Measurements from ENCODE around the gene SMIM28. TPM values are rescaled to one million over a fixed set of nuclear protein-coding genes. Genes with fewer than 3 reads are reported as not detected.
A peak's percentile ranks its signal among the peaks of the same experiment; 100 is the strongest.

SMIM28 gene
- polyA plus RNA-seq, 5 donors = not detected

- no peak for DNase-seq
Observed at GRCh38 chr6:138372711-138373463, 4.8 kb upstream of the SMIM28 start.

DNA sequence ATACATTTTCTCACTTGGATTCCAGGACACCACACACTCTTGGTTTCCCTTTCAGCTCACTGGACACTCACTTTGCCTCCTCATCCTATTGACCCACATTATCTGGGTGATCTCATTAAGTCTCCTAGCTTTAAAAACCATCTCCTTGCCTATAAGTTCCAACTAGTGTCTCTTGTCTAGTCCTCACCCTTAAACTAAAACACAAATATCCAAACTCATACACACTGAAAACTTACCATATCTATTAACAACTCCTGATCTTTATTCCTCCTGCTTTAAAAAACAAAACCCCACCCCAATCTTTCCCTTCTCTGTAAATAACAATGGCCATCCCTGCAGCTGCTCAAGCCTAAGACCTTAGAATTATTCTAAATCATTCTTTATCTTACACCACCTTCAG, 3.5 kb upstream of the SMIM28 start:
- no peak for DNase-seq

DNA sequence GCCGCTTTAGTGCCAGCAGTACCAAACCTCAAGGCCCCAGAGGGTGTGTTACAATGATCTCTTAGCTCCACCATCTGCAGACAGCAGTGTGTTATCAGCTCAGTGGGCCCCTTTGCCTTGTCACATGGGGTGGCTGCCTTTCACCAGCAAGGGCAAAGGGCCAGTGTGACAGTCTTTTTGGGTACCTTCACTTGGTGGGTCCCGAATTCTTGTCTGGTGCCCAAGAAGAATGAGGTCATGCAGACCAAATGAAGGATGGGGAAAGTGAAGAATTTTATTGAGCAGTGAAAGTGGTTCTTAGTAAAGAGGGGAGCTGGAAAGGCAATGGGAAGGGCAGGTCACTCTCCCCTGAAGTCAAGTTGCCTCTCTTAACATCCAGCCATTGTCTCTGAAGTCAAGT, 2.9 kb upstream of the SMIM28 start:
- no peak for DNase-seq

DNA sequence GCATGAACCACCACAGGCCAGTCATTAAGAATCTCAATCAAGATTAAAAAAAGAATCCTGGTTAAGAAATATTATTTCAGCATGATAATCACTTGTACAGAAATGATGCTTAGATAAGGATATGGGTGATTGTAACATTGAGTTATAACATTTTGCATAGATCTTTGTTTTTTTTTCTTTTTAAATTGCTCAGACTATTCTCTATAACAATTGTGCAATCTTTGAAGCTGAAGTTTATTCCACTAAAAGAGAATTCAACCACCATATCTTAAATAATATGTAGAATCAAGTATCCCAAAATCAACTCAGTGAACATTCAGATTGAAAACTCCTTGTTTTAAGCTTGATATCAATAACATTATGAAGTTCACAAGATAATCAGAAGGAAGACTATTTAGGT, 663 bp upstream of the SMIM28 start:
- DNase-seq = no peak

DNA sequence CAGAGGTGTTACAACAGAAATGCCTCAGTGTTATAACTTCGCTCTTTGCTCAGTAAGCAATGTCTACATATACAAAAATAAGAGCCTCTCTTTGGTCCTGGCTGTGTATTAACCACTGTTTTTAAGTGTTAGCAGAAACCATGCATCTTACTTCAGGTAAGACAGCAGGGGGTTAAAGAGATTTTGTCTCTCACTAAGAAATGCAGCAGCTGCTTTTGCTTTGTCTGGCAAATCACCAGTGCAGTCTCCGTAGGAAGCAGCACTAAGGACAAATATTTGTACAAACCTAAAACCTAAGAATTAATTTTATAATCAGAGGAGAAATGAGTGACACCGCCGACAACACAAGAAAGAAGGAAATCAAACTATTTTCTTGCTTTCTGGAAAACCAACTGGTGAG, 758 bp downstream of the SMIM28 start:
- no peak for DNase-seq

DNA sequence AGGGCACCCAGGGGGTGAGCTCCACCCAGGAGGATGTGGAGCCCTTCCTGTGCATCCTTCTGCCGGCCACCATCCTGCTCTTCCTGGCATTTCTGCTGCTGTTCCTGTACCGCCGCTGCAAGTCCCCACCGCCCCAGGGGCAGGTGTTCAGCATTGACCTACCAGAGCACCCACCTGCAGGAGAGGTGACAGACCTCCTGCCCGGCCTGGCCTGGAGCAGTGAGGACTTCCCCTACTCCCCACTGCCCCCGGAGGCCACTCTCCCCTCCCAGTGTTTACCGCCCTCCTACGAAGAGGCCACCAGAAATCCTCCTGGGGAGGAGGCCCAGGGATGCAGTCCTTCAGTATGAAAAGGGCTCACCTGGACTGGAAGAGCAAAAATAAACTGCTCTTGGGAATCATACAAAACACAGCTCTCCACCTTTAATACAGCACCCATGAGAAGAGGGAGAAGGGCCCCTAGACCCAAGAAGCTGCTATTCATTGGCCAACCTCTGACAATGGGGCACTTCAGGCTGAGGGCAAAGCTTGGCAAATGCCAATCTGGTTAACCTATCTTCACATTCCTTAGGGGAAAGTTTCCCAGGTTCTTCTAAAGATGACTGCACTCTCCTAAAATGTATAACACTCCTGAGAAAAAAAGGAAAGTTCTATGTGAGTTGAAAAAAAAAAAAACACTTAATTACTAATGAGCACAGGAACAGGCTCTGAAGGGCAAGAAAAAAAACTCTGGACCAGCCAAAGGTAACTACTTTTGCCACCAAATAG, 5.0 kb downstream of the SMIM28 start:
- no peak for DNase-seq

GRCh38 chr6:138383776-138384175, 6.1 kb downstream of the SMIM28 start:
- no peak for DNase-seq

DNA sequence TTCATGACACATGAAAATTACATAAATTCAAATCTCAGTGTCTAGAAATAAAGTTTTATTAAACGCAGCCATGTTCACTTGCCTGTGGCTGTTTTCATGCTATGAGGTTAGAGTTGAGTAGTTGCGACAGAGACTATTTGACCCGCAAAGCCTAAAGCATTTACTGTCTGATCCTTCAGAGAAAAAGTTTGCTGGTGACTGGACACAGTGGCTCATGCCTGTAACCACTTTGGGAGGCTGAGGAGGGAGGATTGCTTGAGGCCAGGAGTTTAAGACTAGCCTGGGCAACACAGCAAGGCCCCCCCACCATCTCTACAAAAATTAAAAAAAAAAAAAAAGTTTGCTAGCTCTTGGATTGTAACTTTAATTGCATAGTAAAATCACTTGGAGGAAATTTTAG, 9.2 kb downstream of the SMIM28 start:
- no peak for DNase-seq

DNA sequence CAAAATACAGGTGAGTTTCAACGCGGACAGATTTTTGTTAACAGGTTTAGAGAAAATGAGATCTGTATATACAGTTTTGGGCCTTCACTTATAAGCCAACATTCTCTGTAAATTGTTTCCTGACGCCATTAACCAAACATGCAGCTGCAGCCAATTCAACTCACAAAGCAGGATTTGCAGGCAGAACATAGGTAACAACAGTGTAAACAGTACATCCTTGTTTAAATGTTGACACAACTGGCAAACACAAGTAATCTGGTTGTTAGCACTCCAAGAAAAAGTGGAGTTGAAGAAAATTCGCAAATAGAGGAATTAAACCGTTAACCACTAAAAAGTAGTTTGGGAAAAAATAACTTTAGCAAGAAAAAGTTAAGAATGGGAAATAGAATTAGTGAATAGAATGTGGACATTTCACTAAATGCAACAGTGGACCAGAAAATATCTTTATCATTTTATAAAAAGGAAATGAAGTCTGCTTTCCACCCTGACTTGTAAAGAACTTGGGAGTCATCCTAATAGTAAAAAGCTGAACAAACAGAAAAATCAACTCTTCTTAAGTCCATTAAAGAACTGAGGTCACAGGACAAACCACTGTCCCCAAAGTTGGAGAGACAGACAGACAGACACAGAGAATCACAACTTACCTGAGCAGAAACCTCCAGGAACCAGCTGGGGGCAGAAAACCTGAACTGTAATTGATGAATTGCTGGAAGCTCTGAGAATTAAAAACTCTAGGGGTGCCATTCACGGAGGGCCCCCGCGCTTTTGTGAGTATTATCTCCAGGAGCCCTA, 10.1 kb downstream of the SMIM28 start:
- no peak for DNase-seq

DNA sequence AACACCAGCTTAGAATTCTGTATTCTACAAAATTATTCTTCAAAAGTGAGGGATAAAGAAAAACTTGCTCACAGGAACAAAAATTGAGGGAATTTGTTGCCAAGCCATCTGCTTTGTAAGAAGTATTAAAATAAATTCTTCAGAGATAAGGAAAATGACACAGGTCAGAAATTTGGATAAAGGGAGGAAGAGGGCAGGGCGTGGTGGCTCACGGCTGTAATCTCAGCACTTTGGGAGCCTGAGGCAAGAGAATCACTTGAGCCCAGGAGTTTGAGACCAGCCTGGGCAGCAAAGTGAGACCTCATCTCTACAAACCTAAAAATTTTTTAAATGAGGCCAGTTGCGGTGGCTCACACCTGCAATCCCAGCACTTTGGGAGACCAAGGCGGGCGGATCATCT, 11.8 kb downstream of the SMIM28 start:
- DNase-seq = no peak

DNA sequence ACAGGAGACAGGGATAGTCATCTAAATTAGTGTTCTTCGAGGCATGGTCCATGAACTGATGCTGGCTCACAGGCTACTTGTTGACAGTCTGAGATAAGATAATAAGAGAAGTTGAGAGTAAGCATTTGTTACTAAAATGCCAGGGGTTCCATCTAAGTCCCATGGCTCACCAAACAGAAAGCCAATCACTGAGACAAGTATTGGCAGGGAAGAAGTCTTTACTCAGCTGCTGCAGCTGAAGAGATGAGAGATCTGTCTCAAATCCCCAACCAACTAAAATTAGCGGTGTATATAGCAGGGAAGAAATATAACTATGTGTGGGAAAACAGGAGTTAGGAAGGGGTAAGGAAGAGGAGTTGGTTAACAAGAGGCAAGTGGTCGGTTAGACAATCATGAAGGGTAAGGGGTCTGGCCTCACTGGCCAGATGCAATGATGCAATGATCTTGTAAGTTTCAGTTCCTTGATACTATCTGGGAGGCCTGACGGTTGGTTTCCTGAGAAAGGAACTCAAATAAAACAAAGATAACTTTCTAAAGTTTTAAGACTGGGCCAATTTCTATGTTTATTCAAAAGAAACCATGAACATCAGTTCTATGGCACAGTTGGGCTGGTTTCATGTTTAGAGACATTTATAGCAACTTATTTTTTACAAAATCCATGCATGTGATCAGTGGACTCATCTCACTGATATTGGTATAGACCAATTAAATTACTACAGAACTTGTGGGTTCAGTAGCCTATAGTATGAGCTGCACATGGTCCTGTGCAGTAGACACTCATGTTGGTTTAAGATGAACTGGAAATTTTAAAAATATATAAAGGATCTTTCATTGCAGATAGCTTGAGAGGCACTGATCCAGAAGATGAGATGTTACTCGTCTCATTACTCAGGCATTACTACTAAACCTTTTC, 16.4 kb downstream of the SMIM28 start:
- DNase-seq = no peak

DNA sequence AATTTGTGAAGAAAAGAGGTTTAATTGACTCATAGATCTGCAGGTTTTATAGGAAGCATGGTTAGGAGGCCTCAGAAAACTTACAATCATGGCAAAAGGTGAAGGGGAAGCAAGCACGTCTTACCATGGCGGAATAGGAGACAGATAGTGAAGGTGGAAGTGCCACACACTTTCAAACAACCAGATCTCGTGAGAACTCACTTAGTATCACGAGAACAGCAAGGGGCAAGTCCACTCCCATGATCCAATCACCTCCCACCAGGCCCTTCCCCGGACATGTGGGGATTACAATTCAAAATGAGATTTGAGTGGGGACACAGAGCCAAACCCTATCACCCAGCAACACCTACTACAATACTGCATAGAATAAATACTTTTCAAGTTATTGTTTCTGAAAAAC, 19.0 kb downstream of the SMIM28 start:
- DNase-seq = no peak

GRCh38 chr6:138397128-138398122, 19.7 kb downstream of the SMIM28 start:
- no peak for DNase-seq

DNA sequence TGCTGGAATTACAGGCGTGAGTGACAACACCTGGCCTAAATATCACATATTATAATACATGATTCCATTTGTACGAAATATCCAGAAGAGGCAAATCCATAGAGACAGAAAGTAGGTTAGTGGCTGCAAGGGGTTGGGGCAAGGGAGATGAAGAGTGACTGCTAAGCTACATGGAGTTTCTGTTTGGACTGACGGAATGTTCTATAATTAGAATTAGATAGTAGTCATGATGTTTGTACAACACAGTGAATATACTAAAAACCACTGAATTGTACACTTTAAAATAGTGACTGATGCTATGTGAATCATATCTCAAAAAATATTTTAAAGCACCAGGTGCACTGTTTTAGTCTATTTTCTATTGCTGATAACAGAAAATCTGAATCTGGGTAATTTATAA, 22.6 kb downstream of the SMIM28 start:
- no peak for DNase-seq

- DNase-seq = no peak
Observed at GRCh38 chr6:138401960-138402837, 24.5 kb downstream of the SMIM28 start.

- DNase-seq = no peak
Observed at GRCh38 chr6:138402838-138403187, 25.1 kb downstream of the SMIM28 start.

DNA sequence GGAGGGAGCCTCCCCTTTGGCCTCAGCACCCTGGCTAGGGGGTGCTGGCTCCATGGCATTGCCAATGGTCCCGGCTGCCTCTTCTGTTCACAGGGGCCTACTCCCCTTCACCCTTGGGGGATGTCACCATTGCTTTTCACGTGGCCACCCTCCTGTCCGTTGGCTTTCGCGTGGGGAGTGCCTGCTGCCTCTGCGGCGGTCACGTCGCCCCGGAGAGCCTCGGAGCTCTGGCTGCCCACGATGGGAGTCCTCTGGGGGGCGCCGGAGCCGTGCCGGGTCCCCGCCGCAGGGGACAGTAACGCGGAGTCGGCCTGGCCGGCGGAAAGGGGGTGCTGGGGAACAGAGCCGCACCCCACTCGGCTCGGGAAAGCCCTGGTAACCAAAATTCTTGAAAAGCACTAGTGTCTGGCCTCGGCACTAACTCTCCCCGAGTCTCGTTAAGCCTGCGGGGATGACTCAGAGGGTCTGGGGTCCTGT, 25.7 kb downstream of the SMIM28 start:
- peak; percentile 34 to 50 for DNase-seq

DNA sequence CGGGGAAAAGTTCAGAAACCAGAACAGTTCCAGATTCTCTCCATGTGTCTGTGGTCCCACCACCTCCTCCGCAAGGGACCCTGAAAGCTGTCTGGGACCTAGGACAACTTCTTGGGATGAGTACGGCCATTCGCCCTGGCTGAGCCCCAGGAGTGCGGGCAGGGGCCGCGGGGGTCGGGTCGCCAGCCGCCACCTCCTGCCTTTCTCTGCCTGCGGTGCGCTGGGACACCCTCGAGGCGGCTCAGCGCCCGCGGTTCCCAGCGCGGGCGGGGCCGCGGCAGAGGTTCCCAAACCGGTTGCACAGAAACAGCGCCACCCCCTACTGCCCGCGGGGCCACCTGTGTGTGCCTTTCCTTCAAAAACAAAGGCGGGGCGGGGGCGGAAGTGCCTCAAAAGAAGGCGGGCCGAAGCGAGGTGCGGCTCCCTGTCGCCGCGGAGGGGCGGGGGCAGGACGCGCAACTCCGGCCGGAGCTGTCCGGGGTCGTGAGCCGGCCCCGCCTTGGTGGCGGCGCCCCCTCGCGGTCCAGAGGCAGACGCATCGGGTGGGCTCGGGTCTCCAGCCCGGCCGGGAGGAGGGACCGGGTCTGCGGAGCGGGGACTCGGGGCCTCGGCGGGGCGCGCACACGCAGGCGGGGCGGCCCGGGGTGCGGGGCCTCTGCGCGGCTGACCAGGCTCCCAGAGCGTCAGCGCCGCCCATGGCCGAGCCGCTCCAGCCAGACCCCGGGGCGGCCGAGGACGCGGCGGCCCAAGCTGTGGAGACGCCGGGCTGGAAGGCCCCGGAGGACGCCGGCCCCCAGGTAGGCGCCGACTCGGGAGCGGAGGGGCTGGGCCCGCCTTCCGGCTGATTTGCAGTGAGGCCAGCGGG, 26.3 kb downstream of the SMIM28 start, which contains the start of gene HEBP2:
TSS of gene HEBP2 (plus strand) at position 423 of the 865 bp plus-strand sequence. CDS start at position 696, 273 bp downstream.
- DNase-seq = peak; percentile 92 to 93

All from right lung (tissue), 5 donors.